HG02623 (cell line): ENCODE data around the gene S1PR1.
"Not testable (repeated sequence)": the region's sequence is repeated elsewhere in the genome, so short reads cannot be mapped to it uniquely, and the experiment has no call there.

Source experiments
- ATAC-seq: cut with Tn5 transposase; IDR thresholded peaks from one replicate; pipeline ENCODE4 v1.9.1; 2021; ENCODE audit warnings: moderate library complexity; ENCODE audit not compliant: unreplicated experiment

Gene S1PR1

DNA sequence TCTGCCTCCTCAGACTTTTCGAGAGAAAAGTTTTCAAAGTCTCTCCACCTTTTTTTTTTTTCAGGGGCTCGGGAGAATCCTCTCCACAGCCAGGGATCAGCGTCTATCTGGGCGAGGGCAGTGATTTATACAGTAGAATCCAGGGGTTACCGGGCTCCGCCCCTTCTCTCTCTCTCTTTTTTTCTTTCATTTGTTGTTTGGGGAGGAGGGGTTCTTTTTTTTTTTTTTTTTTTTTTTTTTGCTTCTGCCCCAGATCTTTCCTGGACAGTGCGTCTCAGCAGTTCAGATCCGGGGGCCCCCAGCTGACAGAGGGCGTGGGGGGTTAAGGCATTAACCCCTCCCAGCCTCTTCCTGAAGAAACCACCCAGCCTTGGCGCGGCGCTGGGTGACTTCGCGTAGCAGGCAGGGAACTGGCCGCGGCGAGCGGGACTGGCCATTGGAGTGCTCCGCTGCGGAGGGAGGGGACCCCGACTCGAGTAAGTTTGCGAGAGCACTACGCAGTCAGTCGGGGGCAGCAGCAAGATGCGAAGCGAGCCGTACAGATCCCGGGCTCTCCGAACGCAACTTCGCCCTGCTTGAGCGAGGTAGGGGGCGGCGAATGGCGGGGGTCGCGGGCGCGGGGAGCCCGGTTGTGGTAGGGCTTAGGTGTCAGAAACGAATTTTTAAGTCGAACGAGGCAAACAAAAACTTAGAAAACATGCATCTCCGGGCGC lies at the start of gene S1PR1:
Gene S1PR1 (plus strand): TSS at position 504 of the 713 bp plus-strand sequence. CDS start 1,966 bp downstream, outside the sequence.
- peak; percentile 19 for ATAC-seq

DNA sequence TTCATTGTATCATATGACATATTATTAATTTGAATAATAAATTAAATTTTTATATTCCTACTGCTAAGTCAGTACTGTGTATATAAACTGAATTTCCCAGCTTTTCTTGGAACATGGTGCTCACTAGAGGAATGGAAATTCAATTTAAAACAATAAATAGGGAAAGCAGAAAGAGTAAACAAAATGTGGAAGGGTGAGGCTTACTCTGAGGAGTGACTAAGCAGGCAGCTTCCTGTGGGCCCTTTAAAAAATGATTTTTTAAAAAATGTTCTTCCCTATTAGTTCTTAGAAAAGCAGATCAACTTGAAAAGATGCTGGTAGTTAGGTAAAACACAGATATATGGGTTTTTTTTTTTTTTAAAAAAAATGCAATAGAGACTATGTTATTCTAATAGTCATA lies 49.5 kb upstream of the S1PR1 start:
- ATAC-seq, result no peak

DNA sequence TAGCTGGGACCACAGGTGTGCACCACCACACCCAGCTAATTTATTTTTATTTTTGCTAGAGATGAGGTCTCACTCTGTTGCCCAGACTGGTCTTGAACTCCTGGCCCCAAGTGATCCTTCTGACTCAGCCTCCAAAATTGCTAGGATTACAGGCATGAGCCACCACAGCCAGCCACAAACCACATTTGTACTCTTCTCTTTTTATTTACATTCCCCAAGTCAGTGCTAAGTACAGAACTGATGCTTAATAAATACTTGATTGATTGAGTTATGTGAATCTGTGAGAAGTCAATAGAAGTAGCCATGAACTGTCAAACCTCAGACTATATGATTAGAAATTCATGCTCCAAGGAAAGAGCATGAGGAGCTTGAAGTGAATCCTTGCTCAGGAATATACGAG lies 48.5 kb upstream of the S1PR1 start:
- ATAC-seq, result no peak

DNA sequence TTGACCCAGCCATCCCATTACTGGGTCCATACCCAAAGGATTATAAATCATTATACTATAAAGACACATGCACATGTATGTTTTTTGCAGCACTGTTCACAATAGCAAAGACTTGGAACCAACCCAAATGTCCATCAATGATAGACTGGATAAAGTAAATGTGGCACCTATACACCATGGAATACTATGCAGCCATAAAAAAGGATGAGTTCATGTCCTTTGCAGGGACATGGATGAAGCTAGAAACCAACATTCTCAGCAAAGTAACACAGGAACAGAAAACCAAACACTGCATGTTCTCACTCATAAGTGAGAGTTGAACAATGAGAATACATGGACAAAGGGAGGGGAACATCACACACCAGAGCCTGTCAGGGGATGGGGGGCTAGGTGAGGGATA lies 47.9 kb upstream of the S1PR1 start:
- ATAC-seq, result not testable (repeated sequence)

DNA sequence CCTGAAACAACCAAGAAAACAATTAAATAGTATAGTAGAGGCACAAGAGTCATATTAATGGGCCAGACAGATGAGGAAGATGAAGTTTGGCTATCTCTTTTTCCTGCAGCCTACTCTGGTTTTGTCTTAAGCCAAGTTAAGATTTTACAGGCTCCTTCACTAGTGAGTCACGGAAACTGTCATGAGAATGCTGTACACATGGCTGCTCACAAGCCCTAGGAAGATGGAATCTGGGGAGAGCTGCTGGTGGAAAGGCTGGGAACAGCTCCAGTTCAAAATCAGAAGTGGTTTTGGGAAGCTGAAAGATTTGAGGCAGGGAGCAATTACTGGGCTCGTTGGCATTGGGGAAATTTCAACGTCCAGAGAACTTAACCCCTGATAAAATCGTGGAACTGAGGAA lies 46.4 kb upstream of the S1PR1 start:
- no peak for ATAC-seq

DNA sequence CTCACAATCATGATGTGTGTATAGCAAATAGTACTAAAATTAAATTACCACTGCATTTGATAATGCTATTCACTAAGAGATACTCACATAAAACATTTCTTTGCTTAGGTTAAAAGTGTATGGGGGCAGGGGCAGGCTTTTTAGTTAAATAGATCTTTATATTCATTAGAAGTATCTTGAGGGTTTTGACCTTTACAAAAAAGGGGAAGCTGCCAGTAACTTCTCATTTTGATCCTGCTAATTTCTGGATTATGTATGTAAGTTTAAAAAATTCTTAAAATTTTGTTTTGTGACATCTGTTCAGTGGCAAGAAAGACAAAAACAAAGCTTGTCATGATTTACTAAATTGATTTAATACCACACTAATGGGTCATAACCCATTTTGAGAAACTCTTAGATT lies 45.8 kb upstream of the S1PR1 start:
- no peak for ATAC-seq

DNA sequence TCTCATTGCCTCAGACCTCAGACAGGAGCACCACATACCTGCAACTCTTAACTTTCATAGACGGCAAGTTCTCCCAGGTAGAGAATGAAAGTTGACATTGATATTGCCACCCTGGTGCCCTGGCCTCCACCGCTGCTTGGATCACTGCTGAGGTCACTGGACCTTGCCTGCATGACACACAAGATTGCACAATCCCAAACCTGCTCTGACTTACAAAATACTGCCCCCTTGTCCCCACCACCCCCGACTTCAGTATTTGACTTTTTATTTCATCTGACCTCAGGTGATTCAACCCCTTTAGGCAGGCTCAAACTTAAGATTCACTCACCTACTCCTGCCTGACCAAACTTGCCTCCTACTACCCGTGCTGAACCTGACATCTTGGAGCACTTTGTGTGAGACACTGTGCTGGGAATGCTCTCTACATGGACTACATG lies 43.1 kb upstream of the S1PR1 start:
- no peak for ATAC-seq

DNA sequence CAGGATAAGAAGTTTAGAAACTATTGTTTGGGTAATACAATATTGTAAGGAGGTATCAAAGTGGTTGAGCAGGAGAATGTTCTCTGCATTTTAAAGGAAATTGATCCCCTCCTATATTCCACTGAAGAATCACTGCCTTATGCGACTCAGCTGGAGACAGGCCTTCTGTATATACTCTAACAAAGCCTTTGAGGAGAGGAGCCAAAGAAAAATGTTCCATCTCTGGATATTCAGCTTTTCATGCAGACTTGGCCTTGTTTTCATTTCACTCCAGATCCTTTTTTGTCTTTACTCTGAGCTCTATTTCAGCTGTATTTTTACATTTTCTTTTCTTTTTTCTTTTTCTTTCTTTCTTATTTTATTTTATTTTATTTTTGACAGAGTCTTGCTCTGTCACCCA lies 42.1 kb upstream of the S1PR1 start:
- no peak for ATAC-seq

DNA sequence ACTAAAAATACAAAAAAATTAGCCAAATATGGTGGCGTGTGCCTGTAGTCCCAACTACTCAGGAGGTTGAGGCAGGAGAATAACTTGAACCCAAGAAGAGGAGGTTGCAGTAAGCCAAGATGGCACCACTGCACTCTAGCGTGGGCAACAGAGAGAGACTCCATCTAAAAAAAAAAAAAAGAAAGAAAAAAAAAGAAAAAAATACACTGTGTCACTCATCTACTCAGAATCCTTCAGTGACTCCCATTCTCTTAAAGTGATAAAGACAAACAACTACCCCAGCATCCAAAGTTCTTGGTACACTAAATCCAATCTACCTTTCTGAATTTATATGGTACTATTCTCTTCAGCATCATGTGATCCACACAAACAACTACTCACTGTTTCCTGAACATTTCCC lies 40.2 kb upstream of the S1PR1 start:
- no peak for ATAC-seq

DNA sequence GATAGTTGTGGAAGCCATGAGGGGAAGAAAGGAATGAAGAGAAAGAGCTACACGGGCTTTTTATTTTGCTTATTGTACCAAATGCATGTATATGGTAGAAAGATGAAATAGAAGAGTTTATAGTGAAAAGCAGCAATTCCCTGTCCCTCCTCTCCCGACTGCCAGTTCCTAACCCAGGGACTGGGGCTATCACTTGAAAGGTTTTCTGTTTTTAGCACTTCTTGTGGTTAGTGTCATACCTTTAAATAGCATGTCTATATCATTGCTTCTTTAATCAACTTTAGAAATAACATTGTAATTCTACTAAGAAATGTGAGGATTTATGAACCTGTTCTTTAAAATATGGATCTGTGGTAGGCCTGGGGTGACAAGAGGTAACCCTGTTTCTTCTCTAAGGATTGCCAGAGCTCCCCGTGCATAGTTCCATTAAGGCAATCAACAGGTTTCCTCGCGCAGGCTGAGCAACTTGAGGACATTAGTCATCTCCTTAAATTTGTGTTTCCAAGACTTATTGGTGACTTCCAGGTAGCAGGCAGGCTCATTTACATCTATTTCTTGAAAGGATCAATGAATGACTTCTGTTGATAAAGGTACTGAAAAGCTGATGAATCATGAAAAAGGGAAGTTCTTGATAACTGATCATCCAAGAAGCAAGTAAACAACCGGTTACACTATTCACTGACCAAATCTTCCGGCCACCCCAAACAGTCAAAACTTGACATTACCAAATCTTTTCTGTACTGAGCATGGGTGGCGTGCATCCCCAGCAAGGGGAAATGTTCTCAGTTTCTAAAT lies 37.8 kb upstream of the S1PR1 start:
- ATAC-seq, result peak; percentile 98

DNA sequence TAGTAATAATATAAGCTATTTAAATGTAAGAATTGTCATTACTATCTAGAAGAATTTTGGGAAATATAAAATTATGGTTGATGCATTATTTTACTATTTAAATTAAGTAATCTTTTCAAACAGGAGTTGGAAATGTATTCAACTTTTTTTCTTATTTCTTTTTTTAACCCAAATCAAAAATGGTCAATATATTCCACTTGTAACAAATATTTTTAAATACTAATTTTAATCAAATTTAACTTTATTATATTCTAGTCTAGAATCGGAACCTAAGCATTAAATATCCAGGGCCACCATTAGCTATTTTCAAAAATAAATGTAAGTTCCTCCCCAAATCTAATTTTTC lies 37.2 kb upstream of the S1PR1 start:
- ATAC-seq, result no peak

DNA sequence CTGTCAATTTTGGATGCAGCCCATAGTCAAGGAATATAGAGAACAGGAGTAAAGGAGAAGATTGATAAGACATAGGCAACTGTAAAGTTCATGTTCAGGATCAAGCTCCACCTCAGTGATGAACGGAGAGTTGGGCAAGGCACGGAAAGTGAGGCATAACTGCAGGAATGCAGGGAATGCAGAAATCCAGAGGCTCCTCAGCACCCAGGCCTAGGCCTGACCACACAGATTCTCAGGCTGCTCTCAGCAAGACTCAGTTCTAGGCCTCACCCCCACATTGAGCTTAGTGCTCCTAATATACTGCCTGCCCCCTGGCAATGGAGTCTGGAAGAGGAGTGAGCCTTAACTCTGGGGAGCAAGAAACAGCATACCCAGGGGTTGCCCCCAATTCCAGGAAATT lies 36.3 kb upstream of the S1PR1 start:
- no peak for ATAC-seq

DNA sequence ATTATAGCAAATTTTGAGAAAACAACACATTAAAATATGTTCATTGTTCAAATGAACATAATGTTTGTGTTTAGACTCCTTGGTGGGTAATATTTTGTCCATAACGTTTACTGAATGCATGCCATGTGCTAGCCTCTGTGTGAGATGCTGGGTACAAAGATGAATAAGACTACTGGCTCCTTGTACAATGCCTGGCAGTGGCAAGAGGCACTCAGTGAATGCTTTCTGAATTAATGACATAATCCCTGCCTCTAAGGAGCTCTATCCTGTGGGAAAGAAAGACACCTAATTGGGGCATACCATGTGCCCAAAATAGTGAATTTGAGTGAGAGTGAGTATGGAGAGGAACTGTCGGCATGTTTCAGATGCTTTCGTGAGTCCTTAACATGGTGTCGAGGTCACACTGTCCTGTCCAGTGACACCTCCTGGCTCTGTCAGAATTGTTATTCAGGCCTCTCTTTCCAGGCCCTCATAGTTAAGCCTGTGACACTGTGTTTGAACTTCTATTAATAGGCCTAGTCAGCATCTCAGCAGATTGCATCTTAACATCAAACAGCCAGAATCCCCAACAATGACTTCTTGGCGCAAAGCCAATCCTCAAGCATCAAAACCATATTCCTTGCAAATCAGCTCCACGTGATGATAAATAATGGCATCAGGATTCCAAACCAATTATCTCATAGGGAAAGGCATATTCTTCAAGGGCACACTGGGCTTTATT lies 32.8 kb upstream of the S1PR1 start:
- ATAC-seq, result no peak

DNA sequence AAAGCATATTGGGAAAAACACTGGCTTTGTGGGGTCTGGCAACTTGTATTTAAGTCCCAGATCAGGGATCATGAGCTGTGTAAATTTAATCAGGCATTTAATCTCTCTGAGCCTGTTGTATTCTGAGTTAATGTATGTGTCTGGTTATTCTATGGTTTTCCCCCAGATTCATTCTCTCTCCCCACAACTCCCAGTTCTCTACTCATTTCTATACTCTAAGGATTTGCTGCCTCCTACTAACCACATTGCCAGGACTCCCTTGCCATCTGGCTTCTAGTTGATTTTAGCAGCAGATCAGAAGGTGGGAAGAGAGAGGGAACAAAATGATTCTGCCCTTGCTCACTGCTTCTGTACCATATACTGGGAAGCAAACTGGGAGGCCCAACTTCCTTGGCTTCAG lies 31.4 kb upstream of the S1PR1 start:
- ATAC-seq, result no peak

DNA sequence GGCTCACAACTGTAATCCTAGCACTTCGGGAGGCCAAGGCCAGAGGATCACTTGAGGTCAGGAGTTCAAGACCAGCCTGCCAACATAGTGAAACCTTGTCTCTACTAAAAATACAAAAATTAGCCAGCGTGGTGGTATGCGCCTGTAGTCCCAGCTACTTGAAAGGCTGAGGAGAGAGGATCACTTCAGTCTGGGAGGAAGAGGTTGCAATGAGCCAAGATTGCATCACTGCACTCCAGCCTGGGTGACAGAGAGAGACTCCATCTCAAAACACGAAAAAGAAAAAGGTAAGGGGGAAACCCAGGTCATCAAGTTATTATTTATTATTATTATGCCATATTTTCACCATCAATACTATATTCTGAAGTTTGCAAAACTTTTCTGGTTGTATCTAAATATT lies 30.7 kb upstream of the S1PR1 start:
- ATAC-seq, result not testable (repeated sequence)

DNA sequence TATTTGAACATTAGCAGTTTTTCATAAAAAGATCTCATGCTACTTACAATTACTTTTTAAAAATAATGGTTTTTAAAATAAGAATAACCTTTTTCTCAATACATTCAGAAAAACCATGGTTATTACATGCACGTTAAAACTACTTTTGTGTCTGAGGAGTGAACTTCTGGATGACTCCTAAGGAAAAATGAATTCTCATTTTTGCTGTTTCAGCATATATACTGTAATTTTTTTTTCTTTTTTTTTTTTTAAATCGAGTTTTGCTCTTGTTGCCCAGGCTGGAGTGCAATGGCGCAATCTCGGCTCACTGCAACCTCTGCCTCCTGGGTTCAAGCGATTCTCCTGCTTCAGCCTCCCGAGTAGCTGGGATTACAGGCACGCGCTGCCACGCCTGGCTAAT lies 29.5 kb upstream of the S1PR1 start:
- not testable (repeated sequence) for ATAC-seq

DNA sequence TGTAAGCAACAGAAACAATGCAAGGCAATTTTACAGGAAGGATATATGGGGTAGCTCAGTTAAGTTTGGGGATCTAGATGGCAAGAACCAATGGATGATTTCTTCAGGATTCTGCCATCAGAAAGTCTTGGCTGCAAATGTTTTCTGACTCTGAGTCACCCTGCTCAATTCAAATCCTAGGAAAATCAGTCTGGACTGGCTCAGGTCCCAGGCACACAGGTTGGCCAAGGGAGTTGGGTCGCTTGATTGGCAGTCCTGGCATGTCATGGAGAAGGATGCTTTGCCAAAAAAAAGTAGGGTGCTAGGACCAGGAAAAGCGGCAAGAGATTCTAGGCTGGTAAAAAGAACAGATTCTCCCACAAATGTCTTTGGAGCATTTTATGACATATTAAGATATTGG lies 28.9 kb upstream of the S1PR1 start:
- ATAC-seq, result no peak

DNA sequence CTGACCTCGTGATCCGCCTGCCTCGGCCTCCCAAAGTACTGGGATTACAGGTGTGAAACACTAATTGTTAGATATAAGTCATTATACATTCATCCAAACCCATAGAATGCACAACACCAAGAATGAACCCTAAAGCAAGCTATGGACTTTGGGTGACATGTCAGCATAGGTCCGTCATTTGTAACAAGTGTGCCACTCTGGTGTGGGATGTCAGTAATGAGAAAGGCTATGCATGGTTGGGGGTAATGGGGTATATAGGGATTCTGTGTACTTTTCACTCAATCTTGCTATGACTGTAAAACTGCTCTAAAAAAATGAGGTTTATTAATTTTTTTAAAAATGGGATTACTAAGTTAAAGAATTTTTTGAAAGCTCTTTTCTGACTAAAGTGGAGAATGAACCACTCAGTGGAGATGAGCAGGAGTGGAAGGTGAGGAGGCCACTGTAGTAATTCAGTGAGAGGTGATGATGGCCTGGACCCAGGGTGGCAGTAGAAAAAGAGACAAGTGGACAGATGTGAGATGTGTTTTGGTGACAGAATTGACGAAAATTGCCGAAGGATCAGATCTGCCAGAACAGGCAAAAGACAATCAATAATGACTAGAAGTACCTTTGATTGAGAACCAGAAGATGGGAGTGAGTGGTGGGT lies 21.3 kb upstream of the S1PR1 start:
- ATAC-seq, result no peak

DNA sequence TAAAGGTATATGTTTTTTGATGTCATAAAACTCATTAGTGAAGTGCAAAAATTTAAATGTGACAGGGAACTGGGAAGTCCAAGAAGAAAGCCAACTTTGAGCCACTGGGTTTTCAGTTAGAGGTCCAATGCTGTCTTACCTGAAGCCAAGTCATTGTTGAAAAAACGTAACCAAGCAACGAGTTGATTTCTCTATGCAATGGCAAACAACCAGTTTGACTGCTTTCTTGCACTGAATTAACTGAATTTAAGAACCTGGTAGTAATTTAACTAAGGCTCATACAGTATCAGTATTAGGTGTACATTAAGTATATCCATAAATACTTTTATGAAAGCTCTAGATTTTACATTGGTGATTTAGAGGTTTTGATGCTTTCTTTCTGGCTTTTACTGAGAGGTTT lies 20.2 kb upstream of the S1PR1 start:
- ATAC-seq, result no peak

DNA sequence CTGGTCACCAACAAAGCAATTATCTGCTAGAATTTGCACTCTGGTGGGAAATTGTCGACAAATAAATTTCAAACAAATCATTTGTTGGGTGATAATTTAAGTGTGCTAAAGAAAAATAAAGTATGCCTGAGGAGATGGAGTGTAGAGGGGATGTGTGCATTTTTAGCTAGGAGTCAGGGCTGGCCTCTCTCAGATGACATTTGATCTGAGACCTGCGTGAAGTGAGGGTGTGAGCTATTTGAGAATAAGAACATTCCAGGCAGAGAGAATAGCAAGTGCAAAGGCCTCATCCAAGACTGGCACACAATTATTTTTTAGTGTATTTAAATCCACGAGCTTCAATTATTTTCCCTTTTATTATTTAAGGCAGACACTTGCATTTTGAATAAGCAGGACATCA lies 19.7 kb upstream of the S1PR1 start:
- ATAC-seq, result no peak

DNA sequence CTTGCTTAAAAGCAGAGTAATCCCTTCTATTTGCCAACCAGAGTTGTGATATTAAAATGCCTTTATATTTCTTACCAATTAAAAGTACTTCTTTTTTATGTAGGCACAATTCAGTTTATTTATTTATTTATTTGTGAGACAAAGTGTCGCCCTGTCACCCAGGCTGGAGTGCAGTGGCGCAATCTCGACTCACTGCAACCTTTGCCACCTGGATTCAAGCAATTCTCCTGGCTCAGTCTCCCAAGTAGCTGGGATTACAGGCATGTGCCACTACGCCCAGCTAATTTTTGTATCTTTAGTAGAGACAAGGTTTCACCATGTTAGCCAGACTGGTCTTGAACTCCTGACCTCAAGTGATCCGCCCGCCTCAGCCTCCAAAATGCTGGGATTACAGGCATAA lies 17.9 kb upstream of the S1PR1 start:
- ATAC-seq, result not testable (repeated sequence)
